ENCODE results near the gene FAM50A.

GRCh38 chrX:154477891-154478477 lies 34.0 kb downstream of the FAM50A start:
- TF ChIP-seq, protein P1, sequence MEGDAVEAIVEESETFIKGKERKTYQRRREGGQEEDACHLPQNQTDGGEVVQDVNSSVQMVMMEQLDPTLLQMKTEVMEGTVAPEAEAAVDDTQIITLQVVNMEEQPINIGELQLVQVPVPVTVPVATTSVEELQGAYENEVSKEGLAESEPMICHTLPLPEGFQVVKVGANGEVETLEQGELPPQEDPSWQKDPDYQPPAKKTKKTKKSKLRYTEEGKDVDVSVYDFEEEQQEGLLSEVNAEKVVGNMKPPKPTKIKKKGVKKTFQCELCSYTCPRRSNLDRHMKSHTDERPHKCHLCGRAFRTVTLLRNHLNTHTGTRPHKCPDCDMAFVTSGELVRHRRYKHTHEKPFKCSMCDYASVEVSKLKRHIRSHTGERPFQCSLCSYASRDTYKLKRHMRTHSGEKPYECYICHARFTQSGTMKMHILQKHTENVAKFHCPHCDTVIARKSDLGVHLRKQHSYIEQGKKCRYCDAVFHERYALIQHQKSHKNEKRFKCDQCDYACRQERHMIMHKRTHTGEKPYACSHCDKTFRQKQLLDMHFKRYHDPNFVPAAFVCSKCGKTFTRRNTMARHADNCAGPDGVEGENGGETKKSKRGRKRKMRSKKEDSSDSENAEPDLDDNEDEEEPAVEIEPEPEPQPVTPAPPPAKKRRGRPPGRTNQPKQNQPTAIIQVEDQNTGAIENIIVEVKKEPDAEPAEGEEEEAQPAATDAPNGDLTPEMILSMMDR (IDR thresholded peaks at IDR 0.05; ENCODE audit: insufficient read depth, low read length, poor library complexity, severe bottlenecking): no peak
- no peak for TF ChIP-seq EZH2phosphoT487 (conservative IDR thresholded peaks at IDR 0.05; ENCODE audit: low read length)
